ENCODE measurements around the gene RXRA. TPM values are rescaled to one million over a fixed set of nuclear protein-coding genes. Genes with fewer than 3 reads are reported as not detected.

The RXRA gene
- total and polyA plus RNA-seq, 2 of the 13 experiments (the other 11 are each of a cell fraction or from before 2014, with no cell fraction given) = 18.9 to 29.2 TPM

GRCh38 chr9:134376386-134377142 is 50.3 kb downstream of the RXRA start (continued):
- TF ChIP-seq ZNF407 (CRISPR knock-in tag; IDR thresholded peaks at IDR 0.05; ENCODE audit: not compliant biosample characterization) (no peak), RBFOX2 (IDR thresholded peaks at IDR 0.05; ENCODE audit: low read depth, low read length) (no peak), MLLT10 (CRISPR knock-in tag; IDR thresholded peaks at IDR 0.05) (no peak), ZNF619 (CRISPR knock-in tag; IDR thresholded peaks at IDR 0.05) (no peak), ZNF256 (CRISPR knock-in tag; conservative IDR thresholded peaks at IDR 0.05) (no peak), ZFP37 (CRISPR knock-in tag; IDR thresholded peaks at IDR 0.05; ENCODE audit: borderline replicate concordance) (no peak), ZNF205 (CRISPR knock-in tag; IDR thresholded peaks at IDR 0.05) (no peak), DMAP1 (CRISPR knock-in tag; IDR thresholded peaks at IDR 0.05) (no peak), MAF1 (CRISPR knock-in tag; IDR thresholded peaks at IDR 0.05; ENCODE audit: borderline replicate concordance) (no peak), RFX3 (CRISPR knock-in tag; IDR thresholded peaks at IDR 0.05) (no peak), TBX2 (CRISPR knock-in tag; IDR thresholded peaks at IDR 0.05; ENCODE audit: borderline replicate concordance) (no peak), PITX1 (CRISPR knock-in tag; IDR thresholded peaks at IDR 0.05) (no peak), ZNF720 (CRISPR knock-in tag; IDR thresholded peaks at IDR 0.05) (no peak), ZNF616 (CRISPR knock-in tag; IDR thresholded peaks at IDR 0.05; ENCODE audit: low read depth) (no peak), EP300 (IDR thresholded peaks at IDR 0.05; ENCODE audit: low read depth in 2 of 2, low read length in 2 of 2) (no peak), EP300 (CRISPR knock-in tag; IDR thresholded peaks at IDR 0.05; ENCODE audit: borderline replicate concordance) (no peak), ZFP36 (IDR thresholded peaks at IDR 0.05; ENCODE audit: borderline replicate concordance, low read depth, low read length, partially characterized antibody) (no peak), JDP2 (CRISPR knock-in tag; IDR thresholded peaks at IDR 0.05; ENCODE audit: borderline replicate concordance) (no peak), REXO4 (CRISPR knock-in tag; IDR thresholded peaks at IDR 0.05; ENCODE audit: borderline replicate concordance) (no peak), NONO (IDR thresholded peaks at IDR 0.05) (no peak), NONO (CRISPR knock-in tag; conservative IDR thresholded peaks at IDR 0.05) (0 out of 2 replicates have a peak, but pooled peaks have one; percentile 32)
- TF ChIP-seq, protein P1, sequence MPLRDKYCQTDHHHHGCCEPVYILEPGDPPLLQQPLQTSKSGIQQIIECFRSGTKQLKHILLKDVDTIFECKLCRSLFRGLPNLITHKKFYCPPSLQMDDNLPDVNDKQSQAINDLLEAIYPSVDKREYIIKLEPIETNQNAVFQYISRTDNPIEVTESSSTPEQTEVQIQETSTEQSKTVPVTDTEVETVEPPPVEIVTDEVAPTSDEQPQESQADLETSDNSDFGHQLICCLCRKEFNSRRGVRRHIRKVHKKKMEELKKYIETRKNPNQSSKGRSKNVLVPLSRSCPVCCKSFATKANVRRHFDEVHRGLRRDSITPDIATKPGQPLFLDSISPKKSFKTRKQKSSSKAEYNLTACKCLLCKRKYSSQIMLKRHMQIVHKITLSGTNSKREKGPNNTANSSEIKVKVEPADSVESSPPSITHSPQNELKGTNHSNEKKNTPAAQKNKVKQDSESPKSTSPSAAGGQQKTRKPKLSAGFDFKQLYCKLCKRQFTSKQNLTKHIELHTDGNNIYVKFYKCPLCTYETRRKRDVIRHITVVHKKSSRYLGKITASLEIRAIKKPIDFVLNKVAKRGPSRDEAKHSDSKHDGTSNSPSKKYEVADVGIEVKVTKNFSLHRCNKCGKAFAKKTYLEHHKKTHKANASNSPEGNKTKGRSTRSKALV (CRISPR knock-in tag; IDR thresholded peaks at IDR 0.05) = no peak
